NCI-H1092 treated with DMSO at 0.1 percent for 48 hours (cell line): Measurements from ENCODE around the gene RNF224.
A peak's percentile ranks its signal among the peaks of the same experiment; 100 is the strongest.

Experiments used
- DNase-seq: peaks from one replicate; lab custom pipeline; 2025; lab: John Stamatoyannopoulos, UW

RNF224 gene

GRCh38 chr9:137227054-137227852, at the start of gene RNF224:
Gene RNF224, plus strand, starts transcription at chr9:137227502. Its CDS starts 834 bp downstream, at chr9:137228336.
- DNase-seq: peak; percentile 63

GRCh38 chr9:137178201-137178938, 48.9 kb upstream of the RNF224 start:
- no peak for DNase-seq

GRCh38 chr9:137178939-137179630, 48.2 kb upstream of the RNF224 start:
- DNase-seq: no peak

GRCh38 chr9:137179761-137180160, 47.5 kb upstream of the RNF224 start:
- DNase-seq: no peak

GRCh38 chr9:137180491-137180890, 46.8 kb upstream of the RNF224 start:
- DNase-seq: no peak

GRCh38 chr9:137181680-137182079, 45.6 kb upstream of the RNF224 start:
- no peak for DNase-seq

- no peak for DNase-seq
These were observed 44.5 kb upstream of the RNF224 start for GRCh38 chr9:137182836-137183235.

- DNase-seq: no peak
These were observed 43.2 kb upstream of the RNF224 start for GRCh38 chr9:137183980-137184595.

GRCh38 chr9:137184881-137185660, 42.2 kb upstream of the RNF224 start:
- DNase-seq: no peak

- no peak for DNase-seq
These were observed 41.4 kb upstream of the RNF224 start for GRCh38 chr9:137185921-137186320.

- DNase-seq: no peak
These were observed 40.9 kb upstream of the RNF224 start for GRCh38 chr9:137186385-137186784.

- no peak for DNase-seq
These were observed 39.9 kb upstream of the RNF224 start for GRCh38 chr9:137187386-137187785.

- no peak for DNase-seq
These were observed 39.2 kb upstream of the RNF224 start for GRCh38 chr9:137188086-137188489.

- DNase-seq: peak; percentile 88
These were observed 38.6 kb upstream of the RNF224 start, which contains the start of the genes ANAPC2 and SSNA1 for GRCh38 chr9:137188490-137189296. Gene ANAPC2, minus strand, starts transcription at chr9:137188560. Its CDS starts 28 bp downstream, at chr9:137188532. Gene SSNA1, plus strand, starts transcription at chr9:137188676. Its CDS starts 51 bp downstream, at chr9:137188727.

GRCh38 chr9:137189297-137190295, 37.7 kb upstream of the RNF224 start:
- DNase-seq: no peak

GRCh38 chr9:137190315-137190856, 36.9 kb upstream of the RNF224 start:
- DNase-seq: no peak

GRCh38 chr9:137191245-137191644, 36.1 kb upstream of the RNF224 start:
- no peak for DNase-seq

- DNase-seq: no peak
These were observed 35.4 kb upstream of the RNF224 start for GRCh38 chr9:137191691-137192447.
